Measurements from ENCODE around the gene DDR2.

Gene DDR2

GRCh38 chr1:162708286-162708685 lies 76.0 kb downstream of the DDR2 start:
- no peaks in the 10 kb centered on the region for H3K9me3 Mint-ChIP-seq
- H3K27me3 Mint-ChIP-seq (ENCODE audit: low read depth) = no peaks in the 10 kb centered on the region
- H3K27ac Mint-ChIP-seq = no peak overlapping the region
- no peak overlapping the region for H3K4me3 Mint-ChIP-seq
- no peaks in the 10 kb centered on the region for H3K36me3 Mint-ChIP-seq (ENCODE audit: low read depth)
- no peaks in the 10 kb centered on the region for H3K4me1 Mint-ChIP-seq (ENCODE audit: low read depth)

GRCh38 chr1:162709132-162709860 lies 77.0 kb downstream of the DDR2 start:
- H3K36me3 Mint-ChIP-seq (ENCODE audit: low read depth) = no peaks in the 10 kb centered on the region
- no peak overlapping the region for H3K4me3 Mint-ChIP-seq
- peaks cover 3% of the 10 kb centered on the region for H3K27me3 Mint-ChIP-seq (ENCODE audit: low read depth)
- H3K27ac Mint-ChIP-seq = no peak overlapping the region
- H3K9me3 Mint-ChIP-seq = no peaks in the 10 kb centered on the region
- H3K4me1 Mint-ChIP-seq (ENCODE audit: low read depth) = no peaks in the 10 kb centered on the region

- no peak overlapping the region for H3K27ac Mint-ChIP-seq
- no peaks in the 10 kb centered on the region for H3K9me3 Mint-ChIP-seq
- peaks cover 7% of the 10 kb centered on the region for H3K27me3 Mint-ChIP-seq (ENCODE audit: low read depth)
- no peaks in the 10 kb centered on the region for H3K36me3 Mint-ChIP-seq (ENCODE audit: low read depth)
- no peaks in the 10 kb centered on the region for H3K4me1 Mint-ChIP-seq (ENCODE audit: low read depth)
- no peak overlapping the region for H3K4me3 Mint-ChIP-seq
Measured at GRCh38 chr1:162709870-162710269, 77.6 kb downstream of the DDR2 start.

DNA sequence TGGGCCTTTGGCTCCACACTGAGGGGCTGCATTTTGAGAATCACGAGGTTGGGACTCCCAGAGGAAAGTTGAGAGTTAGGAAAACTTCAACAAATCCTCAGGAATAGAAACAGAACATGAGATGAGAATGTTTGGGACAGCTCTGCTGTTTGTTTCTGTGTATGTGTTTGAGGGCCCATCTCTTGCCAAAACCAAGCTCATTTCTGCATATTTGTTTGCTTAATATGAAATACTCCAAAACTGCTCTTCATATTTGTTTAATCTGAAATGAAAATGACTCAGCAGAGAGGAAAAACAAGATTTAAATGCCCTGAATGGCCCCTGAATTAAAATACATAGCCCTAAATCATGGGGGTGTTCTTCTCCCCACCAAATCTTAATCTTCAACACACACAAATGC lies 78.1 kb downstream of the DDR2 start:
- H3K27me3 Mint-ChIP-seq (ENCODE audit: low read depth) = peaks cover 7% of the 10 kb centered on the region
- H3K9me3 Mint-ChIP-seq = no peaks in the 10 kb centered on the region
- no peaks in the 10 kb centered on the region for H3K4me1 Mint-ChIP-seq (ENCODE audit: low read depth)
- no peaks in the 10 kb centered on the region for H3K36me3 Mint-ChIP-seq (ENCODE audit: low read depth)
- no peak overlapping the region for H3K4me3 Mint-ChIP-seq
- H3K27ac Mint-ChIP-seq = no peak overlapping the region

GRCh38 chr1:162710780-162711465 lies 78.7 kb downstream of the DDR2 start:
- no peaks in the 10 kb centered on the region for H3K4me1 Mint-ChIP-seq (ENCODE audit: low read depth)
- H3K27me3 Mint-ChIP-seq (ENCODE audit: low read depth) = peaks cover 9% of the 10 kb centered on the region

DNA sequence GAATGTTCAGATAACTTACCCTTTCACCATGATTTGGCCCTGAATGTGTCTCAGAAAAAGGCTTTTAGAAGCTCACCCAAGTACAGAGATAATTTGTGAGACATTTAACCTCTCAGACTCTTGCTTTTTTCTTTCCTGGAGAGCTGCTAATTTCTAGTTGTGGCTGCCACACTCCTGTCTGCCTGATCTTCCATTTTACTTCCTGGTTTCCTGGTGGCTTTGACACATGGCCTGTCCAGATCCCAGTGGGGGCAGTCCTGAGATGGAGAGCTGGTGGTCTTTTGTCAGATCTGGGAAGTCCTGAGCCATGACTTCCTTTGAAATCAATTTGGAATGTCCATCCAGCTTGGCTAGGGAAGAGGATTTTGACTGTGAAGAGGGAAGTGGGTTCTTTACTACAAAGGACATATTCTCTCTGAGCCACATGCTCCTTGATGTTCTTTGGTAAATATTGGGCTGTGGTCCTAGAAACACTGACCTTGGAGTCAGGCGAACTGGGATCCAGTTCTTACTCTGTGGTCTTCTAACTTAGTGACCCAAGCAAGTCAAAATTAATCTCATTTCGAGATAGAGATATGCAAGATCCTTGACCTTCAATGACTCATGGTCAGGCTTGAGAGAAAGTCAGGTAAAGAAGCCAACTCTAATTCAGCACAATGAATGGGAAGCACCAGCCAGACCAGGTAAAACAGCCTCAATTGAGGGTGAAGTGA lies 80.2 kb downstream of the DDR2 start:
- Mint-ChIP-seq H3K9me3 (no peaks in the 10 kb centered on the region), H3K36me3 (ENCODE audit: low read depth) (no peaks in the 10 kb centered on the region), H3K27me3 (ENCODE audit: low read depth) (peaks cover 11% of the 10 kb centered on the region), H3K4me3 (no peak overlapping the region), H3K27ac (no peak overlapping the region), H3K4me1 (ENCODE audit: low read depth) (no peaks in the 10 kb centered on the region)

More at GRCh38 chr1:162710780-162711465, 78.7 kb downstream of the DDR2 start:
- H3K36me3 Mint-ChIP-seq (ENCODE audit: low read depth) = no peaks in the 10 kb centered on the region
- H3K9me3 Mint-ChIP-seq = no peaks in the 10 kb centered on the region
- no peak overlapping the region for H3K4me3 Mint-ChIP-seq
- no peak overlapping the region for H3K27ac Mint-ChIP-seq

DNA sequence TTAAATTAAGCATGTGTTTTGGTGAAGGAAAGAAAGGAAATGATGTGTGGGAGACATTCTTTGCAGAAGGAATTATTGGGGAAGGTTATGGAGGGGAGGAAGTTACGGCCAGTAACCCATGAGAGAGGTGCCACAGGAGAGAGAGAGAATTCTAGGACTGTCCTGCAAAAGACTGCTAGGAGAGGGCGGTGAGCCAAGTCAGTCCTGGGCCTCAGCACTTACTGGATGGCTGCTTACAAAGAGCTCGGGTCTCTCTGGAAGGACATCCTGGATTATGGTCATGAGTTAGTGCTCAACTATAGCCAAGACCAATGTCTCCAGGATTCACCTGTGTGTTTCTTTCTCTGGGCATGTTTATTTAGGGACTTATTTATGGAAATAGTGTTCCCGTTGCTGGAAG lies 83.9 kb downstream of the DDR2 start:
- H3K4me3 Mint-ChIP-seq = no peak overlapping the region
- peaks cover 14% of the 10 kb centered on the region for H3K27me3 Mint-ChIP-seq (ENCODE audit: low read depth)
- H3K36me3 Mint-ChIP-seq (ENCODE audit: low read depth) = no peaks in the 10 kb centered on the region
- no peaks in the 10 kb centered on the region for H3K9me3 Mint-ChIP-seq
- no peak overlapping the region for H3K27ac Mint-ChIP-seq
- no peaks in the 10 kb centered on the region for H3K4me1 Mint-ChIP-seq (ENCODE audit: low read depth)

- H3K27me3 Mint-ChIP-seq (ENCODE audit: low read depth) = peaks cover 14% of the 10 kb centered on the region
- no peaks in the 10 kb centered on the region for H3K4me1 Mint-ChIP-seq (ENCODE audit: low read depth)
- no peaks in the 10 kb centered on the region for H3K9me3 Mint-ChIP-seq
- no peaks in the 10 kb centered on the region for H3K36me3 Mint-ChIP-seq (ENCODE audit: low read depth)
- H3K27ac Mint-ChIP-seq = no peak overlapping the region
- H3K4me3 Mint-ChIP-seq = no peak overlapping the region
Measured at GRCh38 chr1:162716552-162716951, 84.3 kb downstream of the DDR2 start.

GRCh38 chr1:162717548-162718184 lies 85.4 kb downstream of the DDR2 start:
- no peaks in the 10 kb centered on the region for H3K4me1 Mint-ChIP-seq (ENCODE audit: low read depth)
- no peak overlapping the region for H3K27ac Mint-ChIP-seq
- H3K9me3 Mint-ChIP-seq = no peaks in the 10 kb centered on the region
- no peak overlapping the region for H3K4me3 Mint-ChIP-seq
- H3K27me3 Mint-ChIP-seq (ENCODE audit: low read depth) = peaks cover 14% of the 10 kb centered on the region
- no peaks in the 10 kb centered on the region for H3K36me3 Mint-ChIP-seq (ENCODE audit: low read depth)

- Mint-ChIP-seq H3K4me3 (no peak overlapping the region), H3K27me3 (ENCODE audit: low read depth) (peaks cover 7% of the 10 kb centered on the region), H3K9me3 (no peaks in the 10 kb centered on the region), H3K36me3 (ENCODE audit: low read depth) (no peaks in the 10 kb centered on the region), H3K4me1 (ENCODE audit: low read depth) (no peaks in the 10 kb centered on the region), H3K27ac (no peak overlapping the region)
Measured at GRCh38 chr1:162719678-162720077, 87.4 kb downstream of the DDR2 start.

DNA sequence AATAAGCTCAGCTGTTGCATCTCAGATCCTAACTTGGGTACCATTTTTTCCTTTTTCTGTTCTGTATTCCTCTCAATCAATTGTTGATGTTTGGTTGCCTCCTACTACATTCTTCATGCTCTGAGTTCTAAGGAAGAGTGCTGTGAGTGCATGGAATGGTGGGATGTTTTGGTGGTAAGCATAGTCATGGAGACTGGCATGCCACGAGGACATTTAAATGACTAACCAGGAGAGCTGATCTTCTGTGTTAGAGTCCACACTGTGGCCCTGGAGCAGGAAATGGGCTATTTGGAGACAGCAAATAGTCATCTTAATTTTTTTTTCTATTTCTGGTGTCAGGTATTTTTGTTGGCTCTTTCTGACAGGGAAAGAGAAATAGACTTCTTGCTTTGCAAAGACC lies 88.7 kb downstream of the DDR2 start:
- Mint-ChIP-seq H3K4me3 (no peak overlapping the region), H3K36me3 (ENCODE audit: low read depth) (no peaks in the 10 kb centered on the region), H3K27ac (no peak overlapping the region), H3K9me3 (no peaks in the 10 kb centered on the region), H3K27me3 (ENCODE audit: low read depth) (peaks cover 4% of the 10 kb centered on the region), H3K4me1 (ENCODE audit: low read depth) (no peaks in the 10 kb centered on the region)

GRCh38 chr1:162721471-162721870 lies 89.2 kb downstream of the DDR2 start:
- peaks cover 2% of the 10 kb centered on the region for H3K27me3 Mint-ChIP-seq (ENCODE audit: low read depth)
- no peak overlapping the region for H3K27ac Mint-ChIP-seq
- H3K36me3 Mint-ChIP-seq (ENCODE audit: low read depth) = no peaks in the 10 kb centered on the region
- no peaks in the 10 kb centered on the region for H3K4me1 Mint-ChIP-seq (ENCODE audit: low read depth)
- H3K9me3 Mint-ChIP-seq = no peaks in the 10 kb centered on the region
- no peak overlapping the region for H3K4me3 Mint-ChIP-seq

DNA sequence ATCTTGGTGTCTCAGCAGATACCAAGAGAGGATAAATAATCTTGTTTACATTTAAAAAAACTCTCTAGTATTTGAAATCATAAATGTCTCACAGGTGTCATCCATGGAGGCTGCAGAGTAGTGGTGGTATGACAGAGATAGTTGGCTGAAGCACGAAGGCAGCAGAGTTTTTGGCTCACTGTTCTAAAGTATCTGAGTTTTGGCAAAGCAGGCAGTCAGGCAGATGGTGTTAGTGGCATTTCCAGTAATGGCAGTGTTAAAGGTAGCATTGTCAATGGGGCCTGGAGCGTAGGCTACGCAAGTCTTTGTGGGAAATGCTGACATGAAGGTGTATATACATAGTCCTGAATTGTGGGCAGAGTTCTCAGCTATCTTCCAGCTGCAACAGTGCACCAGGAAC lies 89.8 kb downstream of the DDR2 start:
- Mint-ChIP-seq H3K27ac (no peak overlapping the region), H3K36me3 (ENCODE audit: low read depth) (no peaks in the 10 kb centered on the region), H3K4me3 (no peak overlapping the region), H3K27me3 (ENCODE audit: low read depth) (peaks cover 2% of the 10 kb centered on the region), H3K9me3 (no peaks in the 10 kb centered on the region), H3K4me1 (ENCODE audit: low read depth) (no peaks in the 10 kb centered on the region)

- Mint-ChIP-seq H3K27ac (no peak overlapping the region), H3K4me3 (no peak overlapping the region), H3K4me1 (ENCODE audit: low read depth) (no peaks in the 10 kb centered on the region), H3K36me3 (ENCODE audit: low read depth) (no peaks in the 10 kb centered on the region), H3K27me3 (ENCODE audit: low read depth) (peaks cover 2% of the 10 kb centered on the region), H3K9me3 (no peaks in the 10 kb centered on the region)
Measured at GRCh38 chr1:162724583-162725120, 92.4 kb downstream of the DDR2 start.

Data from T-helper 1 cell treated with Interleukin-12 subunit alpha and Interleukin-12 subunit beta and Interleukin-4 antibody, amounts not matched to agents 30 μg/mL and 1 μg/mL, for 36 hours (primary cell).